Neural progenitor cell (in vitro differentiated cells): Measurements from ENCODE around the gene PSEN2. TPM values are rescaled to one million over a fixed set of nuclear protein-coding genes. Genes with fewer than 3 reads are reported as not detected.

Experiments
- DNase-seq: peaks from one replicate; pipeline ENCODE4 v3.0.0-alpha.2; 2016; ENCODE audit warnings: low spot score
- H2AFZ ChIP-seq: fragments of 200-600 bp; sonication (generic); replicated peaks from 2 replicates; pipeline ENCODE4 v1.6.1; 2016; ENCODE audit warnings: antibody characterized with exemption
- H3F3A ChIP-seq: fragments of 200-600 bp; sonication (generic); 2 replicates; pipeline ENCODE4 v1.6.1; 2016; ENCODE audit warnings: antibody characterized with exemption, low read depth
- H3K27ac ChIP-seq: fragments of 200-600 bp; sonication (generic); 2 replicates; pipeline ENCODE4 v1.5.1; 2016; ENCODE audit warnings: mild to moderate bottlenecking
- H3K27me3 ChIP-seq: fragments of 200-600 bp; sonication (generic); 2 replicates; pipeline ENCODE4 v1.6.1; 2016; ENCODE audit warnings: mild to moderate bottlenecking, moderate library complexity
- H3K36me3 ChIP-seq: fragments of 200-600 bp; sonication (generic); 2 replicates; pipeline ENCODE4 v1.5.1; 2016
- H3K4me1 ChIP-seq: fragments of 200-600 bp; sonication (generic); 2 replicates; pipeline ENCODE4 v1.6.1; 2016; ENCODE audit warnings: mixed run types
- H3K4me2 ChIP-seq: fragments of 200-600 bp; sonication (generic); 2 replicates; pipeline ENCODE4 v1.6.1; 2016
- H3K4me3 ChIP-seq: fragments of 200-600 bp; sonication (generic); 2 replicates; pipeline ENCODE4 v1.5.1; 2016
- H3K79me2 ChIP-seq: fragments of 200-600 bp; sonication (generic); 2 replicates; pipeline ENCODE4 v1.6.1; 2016; ENCODE audit warnings: low read depth
- H3K9ac ChIP-seq: fragments of 200-600 bp; sonication (generic); 2 replicates; pipeline ENCODE4 v1.6.1; 2016
- H3K9me3 ChIP-seq: fragments of 200-600 bp; sonication (generic); 2 replicates; pipeline ENCODE4 v1.5.1; 2016; ENCODE audit warnings: low read depth
- H4K20me1 ChIP-seq: fragments of 200-600 bp; sonication (generic); 2 replicates; pipeline ENCODE4 v1.6.1; 2016; ENCODE audit warnings: low read depth
- H3K27ac Mint-ChIP-seq: 3 replicates; pipeline ENCODE4 v1.8.0; 2021; ENCODE audit warnings: mixed read lengths
- H3K27me3 Mint-ChIP-seq: 2 replicates; pipeline ENCODE4 v1.8.0; 2022; ENCODE audit warnings: low read depth, mild to moderate bottlenecking, inconsistent platforms, moderate library complexity, mixed read lengths; ENCODE audit not compliant: insufficient read depth
- H3K36me3 Mint-ChIP-seq: 3 replicates; pipeline ENCODE4 v1.8.0; 2021; ENCODE audit warnings: mixed read lengths
- H3K4me1 Mint-ChIP-seq: 3 replicates; pipeline ENCODE4 v1.8.0; 2021; ENCODE audit warnings: mixed read lengths
- H3K4me3 Mint-ChIP-seq: 3 replicates; pipeline ENCODE4 v1.8.0; 2021; ENCODE audit warnings: mild to moderate bottlenecking, moderate library complexity, mixed read lengths
- H3K9me3 Mint-ChIP-seq: 3 replicates; pipeline ENCODE4 v1.8.0; 2020; ENCODE audit warnings: mixed read lengths
- CTCF ChIP-seq: fragments of 200-600 bp; sonication (generic); IDR thresholded peaks from 2 replicates; pipeline ENCODE4 v1.5.1; 2017; ENCODE audit warnings: antibody characterized with exemption, mild to moderate bottlenecking
- EZH2 ChIP-seq: fragments of 200-600 bp; sonication (generic); IDR thresholded peaks from 2 replicates; pipeline ENCODE4 v1.6.1; 2017; ENCODE audit warnings: antibody characterized with exemption, mild to moderate bottlenecking, moderate library complexity
- EZH2phosphoT487 ChIP-seq: fragments of 200-600 bp; sonication (generic); IDR thresholded peaks from 2 replicates; pipeline ENCODE4 v1.6.1; 2017; ENCODE audit warnings: antibody characterized with exemption
- total RNA-seq: library from RNA; depleted of rRNA; stranded (reverse); fragments of >200 nt; gene quantifications from 2 replicates; pipeline ENCODE4 v1.2.3, GENCODE V29; 2015; ENCODE audit warnings: low replicate concordance

The PSEN2 gene
- total RNA-seq, 1 donor from 2014 or later: 11.4 TPM

- Histone ChIP-seq H4K20me1 (no peaks in the 10 kb centered on the region), H3F3A (no peaks in the 10 kb centered on the region), H3K27ac (no peak overlapping the region), H3K4me3 (no peak overlapping the region), H3K79me2 (no peaks in the 10 kb centered on the region), H3K9me3 (no peaks in the 10 kb centered on the region), H3K4me2 (no peak overlapping the region), H3K27me3 (no peaks in the 10 kb centered on the region), H3K36me3 (no peaks in the 10 kb centered on the region), H3K4me1 (no peaks in the 10 kb centered on the region), H2AFZ (no peak overlapping the region), H3K9ac (no peak overlapping the region)
- Mint-ChIP-seq H3K4me1 (peaks cover 5% of the 10 kb centered on the region), H3K4me3 (no peak overlapping the region), H3K27ac (no peak overlapping the region), H3K36me3 (no peaks in the 10 kb centered on the region), H3K27me3 (peaks cover 5% of the 10 kb centered on the region), H3K9me3 (peaks cover 4% of the 10 kb centered on the region)
- DNase-seq: no peak
- TF ChIP-seq EZH2 (no peak), EZH2phosphoT487 (no peak), CTCF (no peak)
Observed at GRCh38 chr1:226863446-226863845, 7.0 kb upstream of the PSEN2 start.

- no peaks in the 10 kb centered on the region for H3K4me1 ChIP-seq
- no peaks in the 10 kb centered on the region for H3K79me2 ChIP-seq
- TF ChIP-seq EZH2 (no peak), CTCF (no peak), EZH2phosphoT487 (no peak)
- no peaks in the 10 kb centered on the region for H3F3A ChIP-seq
- Mint-ChIP-seq H3K4me3 (no peak overlapping the region), H3K27me3 (peaks cover 5% of the 10 kb centered on the region), H3K36me3 (no peaks in the 10 kb centered on the region), H3K9me3 (peaks cover 4% of the 10 kb centered on the region), H3K4me1 (peaks cover 5% of the 10 kb centered on the region), H3K27ac (no peak overlapping the region)
- no peaks in the 10 kb centered on the region for H3K9me3 ChIP-seq
- H3K27me3 ChIP-seq: no peaks in the 10 kb centered on the region
- H4K20me1 ChIP-seq: no peaks in the 10 kb centered on the region
- no peak overlapping the region for H2AFZ ChIP-seq
- H3K36me3 ChIP-seq: no peaks in the 10 kb centered on the region
- no peak overlapping the region for H3K4me3 ChIP-seq
- no peak overlapping the region for H3K27ac ChIP-seq
- no peak for DNase-seq
- no peak overlapping the region for H3K4me2 ChIP-seq
- H3K9ac ChIP-seq: no peak overlapping the region
Observed at GRCh38 chr1:226864311-226864710, 6.1 kb upstream of the PSEN2 start.

GRCh38 chr1:226865590-226865989, 4.8 kb upstream of the PSEN2 start:
- H3K27ac ChIP-seq: no peak overlapping the region
- Mint-ChIP-seq H3K4me3 (no peak overlapping the region), H3K4me1 (peaks cover 9% of the 10 kb centered on the region), H3K9me3 (peaks cover 4% of the 10 kb centered on the region), H3K27me3 (peaks cover 11% of the 10 kb centered on the region), H3K36me3 (no peaks in the 10 kb centered on the region), H3K27ac (no peak overlapping the region)
- no peaks in the 10 kb centered on the region for H3K79me2 ChIP-seq
- H3K4me2 ChIP-seq: no peak overlapping the region
- H4K20me1 ChIP-seq: no peaks in the 10 kb centered on the region
- no peak overlapping the region for H3K9ac ChIP-seq
- DNase-seq: no peak
- H3K4me3 ChIP-seq: no peak overlapping the region
- TF ChIP-seq CTCF: no peak
- no peak for TF ChIP-seq EZH2
- no peak for TF ChIP-seq EZH2phosphoT487
- no peaks in the 10 kb centered on the region for H3K4me1 ChIP-seq
- peaks cover 9% of the 10 kb centered on the region for H3K27me3 ChIP-seq
- H3F3A ChIP-seq: peaks cover 8% of the 10 kb centered on the region
- H2AFZ ChIP-seq: no peak overlapping the region
- H3K36me3 ChIP-seq: no peaks in the 10 kb centered on the region
- no peaks in the 10 kb centered on the region for H3K9me3 ChIP-seq
